Measurements from ENCODE around the gene SYT1.

DNA sequence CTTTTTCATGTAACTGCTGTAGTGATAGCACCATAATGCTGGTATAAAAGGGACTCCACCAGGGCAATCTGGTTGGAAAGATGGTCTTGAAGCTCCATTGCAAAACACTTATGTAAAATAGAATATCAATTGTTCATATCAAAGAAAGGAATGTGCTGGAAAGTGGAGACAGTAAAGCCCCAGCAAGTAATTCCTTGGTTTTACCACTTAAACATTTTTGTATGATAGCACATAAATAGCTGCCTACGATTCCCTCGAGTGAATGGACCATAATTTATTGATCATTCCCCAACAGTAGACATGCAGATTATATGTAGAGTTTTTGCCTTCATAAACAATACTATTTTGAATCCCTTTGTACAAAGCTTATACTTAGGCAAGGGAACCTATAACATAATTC is 550.7 kb downstream of the SYT1 start:
- TF ChIP-seq POLR2A (IDR thresholded peaks at IDR 0.05), result no peak
- TF ChIP-seq, protein P1, sequence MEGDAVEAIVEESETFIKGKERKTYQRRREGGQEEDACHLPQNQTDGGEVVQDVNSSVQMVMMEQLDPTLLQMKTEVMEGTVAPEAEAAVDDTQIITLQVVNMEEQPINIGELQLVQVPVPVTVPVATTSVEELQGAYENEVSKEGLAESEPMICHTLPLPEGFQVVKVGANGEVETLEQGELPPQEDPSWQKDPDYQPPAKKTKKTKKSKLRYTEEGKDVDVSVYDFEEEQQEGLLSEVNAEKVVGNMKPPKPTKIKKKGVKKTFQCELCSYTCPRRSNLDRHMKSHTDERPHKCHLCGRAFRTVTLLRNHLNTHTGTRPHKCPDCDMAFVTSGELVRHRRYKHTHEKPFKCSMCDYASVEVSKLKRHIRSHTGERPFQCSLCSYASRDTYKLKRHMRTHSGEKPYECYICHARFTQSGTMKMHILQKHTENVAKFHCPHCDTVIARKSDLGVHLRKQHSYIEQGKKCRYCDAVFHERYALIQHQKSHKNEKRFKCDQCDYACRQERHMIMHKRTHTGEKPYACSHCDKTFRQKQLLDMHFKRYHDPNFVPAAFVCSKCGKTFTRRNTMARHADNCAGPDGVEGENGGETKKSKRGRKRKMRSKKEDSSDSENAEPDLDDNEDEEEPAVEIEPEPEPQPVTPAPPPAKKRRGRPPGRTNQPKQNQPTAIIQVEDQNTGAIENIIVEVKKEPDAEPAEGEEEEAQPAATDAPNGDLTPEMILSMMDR (IDR thresholded peaks at IDR 0.05), result no peak
